GM15510 (cell line): ENCODE results near the gene FAM47C.
"Not testable (repeated sequence)": the region's sequence is repeated elsewhere in the genome, so short reads cannot be mapped to it uniquely, and the experiment has no call there.

Experiments
- POLR2A ChIP-seq: IDR thresholded peaks from 3 replicates; pipeline ENCODE4 v1.6.1; 2011; ENCODE audit warnings: borderline replicate concordance; ENCODE audit not compliant: insufficient read length; ENCODE audit errors: extremely low read depth

Gene FAM47C

DNA sequence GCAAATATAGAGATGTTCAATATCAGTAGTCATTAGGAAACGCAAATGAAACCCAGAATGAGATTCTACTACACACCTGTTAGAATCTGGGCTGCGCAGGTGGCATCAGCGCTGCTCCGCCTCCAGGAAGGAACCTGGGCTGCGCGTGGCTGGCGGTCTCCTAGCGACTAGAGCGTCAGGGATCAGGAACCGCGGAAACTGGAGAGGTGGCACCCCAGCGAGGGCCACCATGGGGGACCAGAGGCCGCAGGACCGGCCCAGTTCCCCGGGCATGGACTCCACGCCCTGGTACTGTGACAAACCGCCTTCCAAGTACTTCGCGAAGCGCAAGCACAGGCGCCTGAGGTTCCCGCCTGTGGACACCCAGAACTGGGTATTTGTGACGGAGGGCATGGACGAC, at the start of gene FAM47C:
Gene FAM47C (plus strand): TSS at position 185 of the 400 bp plus-strand sequence. CDS start 45 bp downstream, at position 230.
- TF ChIP-seq POLR2A: not testable (repeated sequence)

- no peak for TF ChIP-seq POLR2A
These were observed 46.6 kb upstream of the FAM47C start for GRCh38 chrX:36961590-36961989.

DNA sequence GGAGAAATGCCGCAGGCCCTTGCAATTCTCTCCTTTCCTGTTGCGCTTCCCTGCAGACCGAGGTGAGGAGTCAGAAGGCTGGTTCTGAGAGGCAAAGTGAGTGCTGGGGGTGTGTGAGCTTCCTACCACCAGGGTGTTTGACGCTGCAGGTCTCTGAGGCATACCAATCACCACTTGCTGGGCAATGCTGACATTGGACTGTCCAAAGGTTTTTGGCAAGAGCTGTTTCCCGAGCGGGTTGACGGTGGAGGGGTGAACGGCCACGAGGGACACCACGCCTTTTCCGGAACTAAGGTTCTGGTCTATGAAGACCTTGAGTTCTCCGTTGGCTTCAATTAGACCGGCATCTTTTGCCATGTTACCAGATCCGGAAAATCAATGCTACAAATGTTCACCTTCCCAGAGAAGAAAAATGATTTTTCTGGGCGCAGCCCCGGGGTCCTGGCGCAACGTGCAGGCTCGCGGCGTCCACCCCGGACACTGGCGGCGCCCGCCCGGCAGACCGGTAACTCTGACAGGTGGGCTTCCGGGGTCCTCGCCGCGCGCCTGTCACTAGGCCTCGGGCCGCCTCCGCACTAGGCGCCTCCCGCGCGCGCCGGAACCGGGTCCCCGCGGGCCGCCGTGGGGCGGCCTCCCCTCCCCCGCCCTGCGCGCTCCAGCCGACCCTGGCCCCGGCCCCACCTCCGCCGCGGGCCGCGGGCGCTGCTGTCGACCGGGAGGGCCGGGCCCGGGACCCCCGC, 44.9 kb upstream of the FAM47C start:
- TF ChIP-seq POLR2A: no peak

DNA sequence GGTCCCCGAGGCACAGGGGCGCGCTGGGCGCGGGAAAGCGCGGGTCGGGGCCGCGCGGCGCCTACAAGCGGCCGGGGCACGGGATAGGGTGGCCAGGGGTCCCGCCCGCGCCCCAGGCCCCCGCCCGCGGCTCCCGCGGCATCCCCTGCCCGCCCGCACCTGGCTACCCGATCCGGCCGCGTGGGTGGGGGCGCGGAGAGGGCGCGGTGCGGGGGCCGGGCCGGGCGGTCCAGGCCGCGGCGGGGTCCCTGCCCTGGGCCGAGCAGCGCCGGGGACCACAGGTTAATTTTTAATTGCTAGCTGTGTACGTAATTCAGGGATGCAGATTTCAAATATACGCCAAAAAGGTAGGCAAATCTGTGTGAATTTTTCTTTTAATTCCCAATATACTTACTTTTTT, 44.3 kb upstream of the FAM47C start:
- no peak for TF ChIP-seq POLR2A

DNA sequence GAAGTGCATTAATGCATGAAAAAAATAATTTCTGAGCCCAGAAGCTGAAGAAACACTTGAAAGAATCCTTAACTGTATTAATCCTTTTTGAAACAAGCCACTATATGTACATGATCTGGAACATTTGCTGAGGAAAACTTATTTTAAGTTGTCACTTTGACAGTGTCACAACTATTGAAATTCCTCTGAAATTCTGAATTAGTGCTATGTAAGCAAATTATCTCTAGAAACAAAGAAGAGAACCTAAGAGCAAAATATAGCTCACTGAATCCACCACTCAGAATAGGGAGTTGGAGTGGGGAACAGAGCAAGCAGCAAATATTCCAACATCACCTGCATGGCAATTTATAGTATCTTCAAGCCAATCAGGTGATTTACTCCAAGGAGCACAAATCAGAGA, 34.6 kb upstream of the FAM47C start:
- no peak for TF ChIP-seq POLR2A

DNA sequence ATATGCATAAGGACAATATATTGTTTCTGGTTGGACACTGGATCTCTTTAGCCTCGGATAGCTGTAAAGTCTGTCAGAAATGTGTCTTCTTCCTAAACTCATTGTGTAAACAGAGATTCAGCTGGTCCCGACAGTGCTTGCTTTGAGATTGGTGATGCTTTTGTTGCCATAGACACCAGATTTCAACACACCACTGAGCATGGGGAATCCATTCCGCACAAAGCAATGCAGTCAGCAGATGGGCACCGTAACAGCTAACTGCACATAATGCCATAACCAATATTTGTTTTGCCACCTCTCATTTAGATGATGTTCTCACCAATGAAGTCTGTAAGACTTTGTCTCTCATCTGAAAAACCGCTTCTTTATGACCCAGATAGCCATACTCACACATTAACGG, 33.3 kb upstream of the FAM47C start:
- no peak for TF ChIP-seq POLR2A

- TF ChIP-seq POLR2A: no peak
These were observed 29.3 kb upstream of the FAM47C start for GRCh38 chrX:36978886-36979285.

DNA sequence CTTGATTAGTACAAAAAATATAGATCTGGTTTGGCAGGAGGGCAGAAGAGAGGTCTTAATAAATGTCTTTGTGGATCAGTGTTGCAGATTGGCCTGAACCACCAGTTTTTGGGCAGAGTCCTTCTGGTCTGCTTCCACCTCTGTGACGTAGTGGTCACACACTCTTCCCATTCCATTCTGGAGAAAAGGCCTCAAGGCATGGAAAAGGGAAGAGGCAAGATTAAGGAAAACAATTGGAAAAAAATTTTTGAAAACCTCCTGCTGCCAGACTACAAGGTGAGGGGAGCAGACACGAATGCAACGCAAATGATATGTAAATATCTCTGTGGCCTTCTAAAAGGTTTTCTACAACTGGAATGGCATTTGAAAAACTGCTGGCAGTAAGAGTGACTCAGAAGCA, 24.3 kb upstream of the FAM47C start:
- TF ChIP-seq POLR2A: no peak

- no peak for TF ChIP-seq POLR2A
These were observed 21.9 kb upstream of the FAM47C start for GRCh38 chrX:36986231-36986630.

DNA sequence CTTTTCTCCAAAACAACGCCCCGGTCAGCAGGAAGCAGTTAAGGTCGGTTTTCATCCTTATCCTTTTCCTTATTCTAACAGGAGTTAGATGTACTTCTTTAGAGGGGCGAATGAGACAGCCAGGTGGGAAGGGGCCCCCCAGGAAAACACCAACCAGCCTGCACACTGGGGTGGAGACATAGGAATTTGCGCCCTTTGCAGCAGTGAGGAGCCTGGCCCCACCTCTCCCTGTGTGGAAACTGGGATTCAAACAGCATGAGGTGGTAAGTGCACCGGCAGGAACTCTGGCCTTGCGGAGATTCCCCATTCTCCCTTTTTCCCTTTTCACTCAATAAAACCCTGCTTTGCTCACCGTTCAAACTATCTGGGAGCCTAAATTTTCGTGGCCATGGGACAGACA, 8.0 kb upstream of the FAM47C start:
- TF ChIP-seq POLR2A: no peak

GRCh38 chrX:37010496-37010895, 2.3 kb downstream of the FAM47C start:
- TF ChIP-seq POLR2A: no peak

- no peak for TF ChIP-seq POLR2A
These were observed 39.6 kb downstream of the FAM47C start for GRCh38 chrX:37047776-37048175.

- TF ChIP-seq POLR2A: no peak
These were observed 52.8 kb downstream of the FAM47C start for GRCh38 chrX:37060999-37061398.
